GM12891 (cell line): ENCODE measurements around the gene DKKL1.

Experiments used
- DNase-seq: peaks from one replicate; pipeline ENCODE4 v3.0.0; 2011; ENCODE audit warnings: low spot score; ENCODE audit not compliant: insufficient read length
- FAIRE-seq: peaks from 2 replicates; lab custom pipeline; 2011; peaks lifted over from hg19 to GRCh38; lab: Jason Lieb, UNC
- PAX5 ChIP-seq: IDR thresholded peaks from 2 replicates; pipeline ENCODE4 v1.6.1; 2011; ENCODE audit warnings: low read length, moderate library complexity, mild to moderate bottlenecking; ENCODE audit not compliant: insufficient read depth, severe bottlenecking
- POLR2A ChIP-seq: IDR thresholded peaks from 2 replicates; pipeline ENCODE4 v1.6.1; 2011; ENCODE audit warnings: low read depth, low read length, control low read depth
- POLR2AphosphoS5 ChIP-seq: IDR thresholded peaks from 2 replicates; pipeline ENCODE4 v1.6.1; 2011; ENCODE audit warnings: low read depth, low read length, control low read depth
- POU2F2 ChIP-seq: IDR thresholded peaks from 2 replicates; pipeline ENCODE4 v1.6.1; 2011; ENCODE audit warnings: low read depth, mild to moderate bottlenecking, control low read depth, low read length, moderate library complexity
- SPI1 ChIP-seq: IDR thresholded peaks from 2 replicates; pipeline ENCODE4 v1.6.1; 2011; ENCODE audit warnings: low read depth, low read length, control low read depth
- TAF1 ChIP-seq: IDR thresholded peaks from 2 replicates; pipeline ENCODE4 v1.6.1; 2011; ENCODE audit warnings: low read depth, low read length, control low read depth

DKKL1 gene

DNA sequence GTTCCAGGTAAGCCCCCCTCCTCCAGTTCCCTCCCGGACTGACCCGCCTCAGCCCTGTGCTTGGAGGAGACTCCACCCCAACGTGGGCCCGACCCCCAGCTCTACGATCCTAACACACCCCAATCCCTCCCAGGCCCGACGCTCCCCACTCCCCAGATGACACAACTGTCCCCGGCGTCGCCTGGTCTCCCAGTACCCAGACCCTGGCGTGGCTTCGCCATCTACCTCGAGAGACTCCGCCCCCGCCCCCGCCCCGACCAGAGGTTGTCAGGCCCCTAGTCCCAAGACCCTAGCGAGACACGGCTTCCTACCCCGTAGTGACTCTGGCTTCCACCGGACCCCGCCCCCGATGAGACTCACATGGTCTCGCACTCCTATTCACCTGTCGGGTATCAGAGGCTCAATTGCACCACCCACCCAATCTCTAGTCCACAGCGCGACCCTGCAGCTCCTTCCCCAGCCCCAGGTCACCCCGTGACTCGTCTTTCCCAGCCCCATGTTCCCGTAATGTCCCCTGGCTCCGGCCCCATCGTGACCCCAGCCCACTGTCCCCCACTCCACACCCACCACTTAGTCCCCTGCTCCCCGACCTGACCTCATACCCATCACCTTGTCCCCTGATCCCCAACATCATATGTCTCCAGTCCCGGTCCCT is 25.5 kb upstream of the DKKL1 start:
- DNase-seq (no peak), FAIRE-seq (no peak)
- TF ChIP-seq POU2F2 (no peak), POLR2AphosphoS5 (no peak), POLR2A (no peak), PAX5 (no peak), TAF1 (no peak), SPI1 (no peak)

DNA sequence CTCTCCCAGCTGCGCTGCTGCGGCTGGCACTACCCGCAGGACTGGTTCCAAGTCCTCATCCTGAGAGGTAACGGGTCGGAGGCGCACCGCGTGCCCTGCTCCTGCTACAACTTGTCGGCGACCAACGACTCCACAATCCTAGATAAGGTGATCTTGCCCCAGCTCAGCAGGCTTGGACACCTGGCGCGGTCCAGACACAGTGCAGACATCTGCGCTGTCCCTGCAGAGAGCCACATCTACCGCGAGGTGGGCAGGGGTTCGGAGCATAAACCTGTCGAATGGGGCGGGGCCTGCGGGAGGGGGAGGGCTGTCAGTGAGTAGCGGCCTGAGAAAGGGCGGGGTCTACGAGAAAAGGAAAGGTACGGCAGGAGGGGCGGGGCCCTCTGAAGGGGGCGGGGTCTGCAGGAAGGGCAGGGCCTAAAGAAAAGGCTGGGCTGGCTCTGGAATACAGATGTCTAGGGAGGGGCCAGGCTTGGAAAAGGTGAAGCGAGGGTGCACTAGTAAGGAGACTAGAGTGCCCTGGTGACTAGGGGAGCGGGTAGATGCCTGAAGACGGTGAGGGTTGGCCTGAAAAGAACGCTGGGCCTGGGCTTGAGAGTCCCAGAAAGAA is 24.9 kb upstream of the DKKL1 start:
- FAIRE-seq (no peak), DNase-seq (no peak)
- no peak for TF ChIP-seq SPI1
- no peak for TF ChIP-seq PAX5
- no peak for TF ChIP-seq TAF1
- TF ChIP-seq POU2F2: no peak
- TF ChIP-seq POLR2AphosphoS5: no peak
- no peak for TF ChIP-seq POLR2A

DNA sequence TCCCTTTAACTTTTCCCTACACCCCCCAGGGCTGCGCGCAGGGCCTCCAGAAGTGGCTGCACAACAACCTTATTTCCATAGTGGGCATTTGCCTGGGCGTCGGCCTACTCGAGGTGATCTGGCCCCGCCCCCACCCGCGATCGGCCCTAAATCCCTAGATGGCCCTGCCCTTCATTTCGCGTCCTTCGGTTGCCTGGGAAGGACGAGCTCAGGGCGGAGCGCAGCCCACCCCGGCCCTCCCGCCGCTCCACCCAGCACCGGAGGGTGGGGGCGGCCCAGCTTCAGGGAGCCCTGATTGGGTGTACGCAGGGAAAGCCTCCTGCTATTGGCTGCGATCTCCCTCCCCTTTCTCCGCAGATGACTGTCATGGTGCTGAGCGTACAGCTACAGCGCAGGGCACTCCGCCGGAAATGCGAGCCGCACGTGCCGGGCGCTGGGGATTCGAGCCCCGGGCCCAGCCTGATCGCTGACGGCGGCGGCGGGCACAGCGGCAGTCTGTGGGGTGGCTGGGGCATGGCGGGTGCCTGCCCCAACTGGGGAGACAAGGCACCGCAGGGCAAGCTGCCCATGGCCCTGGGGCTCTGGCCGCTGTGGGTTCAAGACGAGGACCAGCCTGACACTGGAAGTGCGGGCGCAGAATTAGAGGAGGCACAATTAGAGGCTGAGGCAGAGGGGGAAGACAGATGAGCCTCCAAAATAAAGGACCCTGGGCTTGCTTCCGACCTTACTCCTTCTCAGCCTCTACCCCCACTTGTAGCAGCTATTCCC is 24.2 kb upstream of the DKKL1 start:
- FAIRE-seq (no peak), DNase-seq (no peak)
- no peak for TF ChIP-seq SPI1
- TF ChIP-seq POLR2AphosphoS5: no peak
- no peak for TF ChIP-seq POLR2A

DNA sequence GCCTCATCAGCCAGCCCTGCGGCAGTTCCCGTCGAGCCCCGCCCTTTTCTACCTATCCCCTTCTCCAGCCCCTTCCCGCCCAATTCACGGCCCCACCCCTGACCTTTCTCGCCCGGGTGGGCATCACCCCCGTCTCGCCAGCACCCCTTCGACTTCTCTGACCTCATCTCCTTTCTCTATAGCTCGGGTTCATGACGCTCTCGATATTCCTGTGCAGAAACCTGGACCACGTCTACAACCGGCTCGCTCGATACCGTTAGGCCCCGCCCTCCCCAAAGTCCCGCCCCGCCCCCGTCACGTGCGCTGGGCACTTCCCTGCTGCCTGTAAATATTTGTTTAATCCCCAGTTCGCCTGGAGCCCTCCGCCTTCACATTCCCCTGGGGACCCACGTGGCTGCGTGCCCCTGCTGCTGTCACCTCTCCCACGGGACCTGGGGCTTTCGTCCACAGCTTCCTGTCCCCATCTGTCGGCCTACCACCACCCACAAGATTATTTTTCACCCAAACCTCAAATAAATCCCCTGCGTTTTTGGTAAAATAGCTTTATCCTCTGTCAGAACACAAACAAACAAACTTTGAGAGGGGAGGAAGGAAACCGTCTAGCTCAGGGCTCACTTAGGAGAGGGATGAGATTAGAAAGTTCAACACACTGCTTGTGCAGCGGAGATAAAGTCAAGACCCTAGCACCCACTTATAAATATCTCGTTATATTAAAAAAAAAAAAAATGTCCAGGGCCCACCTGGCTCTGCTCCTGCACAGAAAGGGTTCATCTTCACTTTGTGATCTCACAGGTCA is 23.4 kb upstream of the DKKL1 start:
- FAIRE-seq: peak; percentile 90
- TF ChIP-seq PAX5 (no peak), POLR2AphosphoS5 (no peak), POU2F2 (peak; percentile 82; the same call in 1 of the 2 replicates), SPI1 (peak; percentile 43)
- DNase-seq: peak; percentile 83

DNA sequence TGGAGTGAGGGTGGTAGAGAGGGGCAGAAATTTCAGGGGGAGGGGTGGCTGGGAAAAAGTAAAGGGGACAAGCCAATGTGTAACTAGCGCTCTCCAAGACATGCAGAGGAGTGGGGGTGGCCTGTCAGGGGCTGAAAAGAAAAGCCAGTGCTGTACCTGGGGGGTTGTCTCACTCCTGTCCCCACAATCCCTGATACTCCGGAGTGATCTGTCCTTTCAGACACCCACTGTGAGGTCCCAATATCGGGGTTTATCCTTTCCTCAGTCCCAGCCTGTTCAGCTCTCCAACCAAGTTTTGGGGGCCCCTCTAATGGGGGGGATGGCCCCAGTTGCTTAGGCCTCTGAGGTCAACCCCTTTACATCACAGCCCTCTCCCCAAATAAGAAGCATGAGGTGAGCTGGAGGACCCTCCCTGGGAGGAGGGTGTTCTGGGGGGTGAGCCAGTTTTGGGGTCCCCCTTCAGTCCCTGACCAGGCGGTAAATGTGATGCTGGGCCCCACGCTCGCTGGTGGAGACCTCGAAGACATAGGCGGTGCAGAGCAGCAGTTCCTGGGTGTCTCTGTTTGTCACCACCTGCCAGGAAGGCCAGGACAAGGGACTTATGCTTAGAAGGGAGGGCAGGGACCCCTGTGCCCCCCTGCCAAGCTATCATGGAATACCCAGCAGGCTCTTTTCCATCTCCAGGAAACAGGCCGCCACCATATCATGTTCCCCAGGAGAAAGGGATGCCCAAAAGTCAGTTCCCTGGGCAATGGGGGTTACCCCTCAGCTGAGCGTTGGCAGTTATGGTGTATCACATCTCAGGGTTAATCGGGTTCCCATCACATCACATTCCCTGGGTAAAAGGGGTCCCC is 22.6 kb upstream of the DKKL1 start:
- DNase-seq (no peak), FAIRE-seq (peak; percentile 16)
- TF ChIP-seq POLR2AphosphoS5 (no peak), SPI1 (no peak), POLR2A (0 out of 2 replicates have a peak, but pooled peaks have one; percentile 22)

DNA sequence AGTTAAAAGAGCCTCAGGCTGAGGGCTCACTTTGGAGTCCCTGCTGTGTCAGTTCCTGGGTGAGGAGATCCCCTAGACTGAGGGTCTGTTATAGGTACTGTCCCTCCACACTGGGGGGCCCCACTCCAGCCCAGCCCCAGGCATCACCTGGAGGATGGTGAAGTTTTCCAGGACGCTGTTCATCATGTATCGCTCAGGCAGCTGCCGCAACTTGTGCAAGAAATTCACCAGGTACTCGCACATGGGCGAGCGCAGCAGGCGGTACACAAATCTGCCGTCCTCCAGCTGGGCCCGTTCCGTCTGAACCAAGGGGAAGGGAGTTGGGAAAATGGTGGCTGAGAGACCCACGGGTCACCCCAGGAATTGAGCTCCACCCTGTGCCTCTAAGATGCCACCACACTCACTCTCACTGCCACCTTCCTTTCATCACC is 21.4 kb upstream of the DKKL1 start:
- FAIRE-seq: no peak
- TF ChIP-seq POLR2AphosphoS5: no peak
- no peak for DNase-seq

DNA sequence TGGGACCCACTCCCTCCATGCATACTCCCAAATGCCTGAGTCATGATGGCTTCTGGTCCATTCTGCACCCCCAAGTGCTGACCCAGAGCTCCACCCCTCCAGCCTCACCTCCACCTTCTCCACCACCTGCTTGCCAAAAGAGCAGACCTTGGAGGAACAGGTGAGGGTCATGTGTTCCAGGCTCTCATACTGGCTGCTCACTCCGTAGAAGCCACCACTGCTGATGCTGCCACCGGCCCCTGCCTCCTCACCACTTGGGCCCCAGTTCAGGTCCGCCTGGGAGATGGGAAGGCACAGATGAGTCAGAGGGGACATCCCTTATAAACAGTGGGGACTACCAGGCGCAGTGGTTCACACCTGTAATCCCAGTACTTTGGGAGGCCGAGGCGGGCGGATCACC is 20.6 kb upstream of the DKKL1 start:
- DNase-seq (no peak), FAIRE-seq (no peak)

DNA sequence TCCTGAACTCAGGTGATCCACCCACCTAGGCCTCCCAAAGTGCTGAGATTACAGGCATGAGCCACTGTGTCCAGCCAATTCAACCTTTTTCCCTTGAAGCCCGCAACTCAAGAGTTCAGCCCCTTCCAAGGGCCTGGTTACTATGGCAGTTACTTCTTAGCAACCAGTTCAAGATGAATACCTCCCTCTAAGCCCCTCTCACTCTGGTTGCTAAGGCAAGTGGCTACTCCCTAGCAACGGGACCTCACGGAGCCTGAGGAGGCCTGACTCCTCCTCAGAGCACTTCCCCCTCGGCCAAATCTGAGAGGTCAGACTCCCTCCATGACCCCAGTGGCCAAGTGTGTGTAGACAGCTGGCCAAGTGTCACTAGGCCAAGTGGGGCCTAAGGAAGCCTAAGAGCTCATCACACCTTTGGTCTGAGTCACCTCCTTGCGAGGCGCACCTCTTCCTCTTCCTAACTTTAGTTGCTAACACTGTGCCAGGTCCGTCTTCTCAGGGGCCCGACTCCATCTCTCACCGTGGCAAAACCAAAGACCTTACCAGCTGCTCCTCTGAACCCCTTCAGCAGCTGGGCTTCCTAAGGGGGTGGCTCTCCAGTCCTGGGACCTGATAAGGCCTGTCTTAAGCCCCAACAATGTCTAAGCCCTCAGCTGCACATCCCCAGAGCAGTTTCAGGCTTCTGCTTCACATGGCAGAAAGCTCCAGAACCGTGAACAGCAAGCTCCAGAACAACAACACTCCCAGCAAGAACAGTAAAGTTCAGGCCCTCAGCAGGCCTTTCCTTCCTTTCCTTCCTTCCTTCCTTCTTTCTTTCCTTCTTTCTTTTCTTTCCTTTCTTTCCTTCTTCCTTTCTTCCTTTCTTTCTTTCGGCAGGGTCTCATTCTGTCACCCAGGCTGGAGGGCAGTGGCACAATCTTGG is 18.9 kb upstream of the DKKL1 start:
- no peak for DNase-seq
- TF ChIP-seq TAF1 (no peak), POU2F2 (no peak), POLR2AphosphoS5 (no peak), POLR2A (no peak), SPI1 (no peak), PAX5 (no peak)
- no peak for FAIRE-seq

More for the DNA sequence above, 20.6 kb upstream of the DKKL1 start:
- no peak for TF ChIP-seq POU2F2
- no peak for TF ChIP-seq TAF1
- no peak for TF ChIP-seq SPI1
- TF ChIP-seq POLR2A: no peak
- TF ChIP-seq POLR2AphosphoS5: no peak
- no peak for TF ChIP-seq PAX5
